ENCODE results near the gene CROCC.

Gene CROCC

DNA sequence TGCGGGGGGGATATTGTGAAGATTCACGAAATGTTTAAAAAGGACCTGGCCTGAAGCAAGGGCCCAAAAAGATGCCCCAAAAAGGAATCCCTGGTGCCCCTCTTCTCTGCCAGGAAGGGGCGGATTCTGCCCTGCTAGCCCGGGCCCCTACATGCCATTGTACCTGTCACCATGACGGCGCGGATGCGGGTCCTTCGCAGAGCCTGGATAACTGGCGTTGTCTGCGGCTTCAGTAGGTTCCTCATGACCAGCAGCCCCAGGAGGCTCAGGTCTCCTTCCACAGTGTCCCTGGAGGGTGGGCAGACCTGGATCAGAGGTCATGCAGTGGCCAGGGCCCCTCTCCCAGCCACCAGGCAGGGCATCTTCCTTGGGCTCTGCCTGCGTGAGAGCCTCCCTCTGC, 69.8 kb downstream of the CROCC start:
- Histone ChIP-seq H3K9me3 (replicated peaks; ENCODE audit: insufficient read depth, low read length) (no peaks in the 10 kb centered on the region), H3K4me2 (ENCODE audit: low read depth, low read length) (no peak overlapping the region), H3K4me3 (ENCODE audit: low read length) (no peak overlapping the region), H3F3A (ENCODE audit: insufficient read depth, low read length) (no peaks in the 10 kb centered on the region), H3K4me1 (ENCODE audit: low read length) (no peaks in the 10 kb centered on the region), H3K79me2 (ENCODE audit: low read length) (no peaks in the 10 kb centered on the region), H3K9me2 (replicated peaks; ENCODE audit: insufficient read depth, low read length) (no peaks in the 10 kb centered on the region), H3K27me3 (replicated peaks; ENCODE audit: insufficient read depth, low read length) (no peaks in the 10 kb centered on the region), H4K20me1 (ENCODE audit: insufficient read depth, low read length) (no peaks in the 10 kb centered on the region), H2AFZ (ENCODE audit: low read length) (no peak overlapping the region), H3K9ac (ENCODE audit: low read length) (no peak overlapping the region), H3K27ac (ENCODE audit: low read length) (no peak overlapping the region), H3K36me3 (replicated peaks; ENCODE audit: insufficient read depth, low read length) (no peaks in the 10 kb centered on the region)
- TF ChIP-seq, protein P1, sequence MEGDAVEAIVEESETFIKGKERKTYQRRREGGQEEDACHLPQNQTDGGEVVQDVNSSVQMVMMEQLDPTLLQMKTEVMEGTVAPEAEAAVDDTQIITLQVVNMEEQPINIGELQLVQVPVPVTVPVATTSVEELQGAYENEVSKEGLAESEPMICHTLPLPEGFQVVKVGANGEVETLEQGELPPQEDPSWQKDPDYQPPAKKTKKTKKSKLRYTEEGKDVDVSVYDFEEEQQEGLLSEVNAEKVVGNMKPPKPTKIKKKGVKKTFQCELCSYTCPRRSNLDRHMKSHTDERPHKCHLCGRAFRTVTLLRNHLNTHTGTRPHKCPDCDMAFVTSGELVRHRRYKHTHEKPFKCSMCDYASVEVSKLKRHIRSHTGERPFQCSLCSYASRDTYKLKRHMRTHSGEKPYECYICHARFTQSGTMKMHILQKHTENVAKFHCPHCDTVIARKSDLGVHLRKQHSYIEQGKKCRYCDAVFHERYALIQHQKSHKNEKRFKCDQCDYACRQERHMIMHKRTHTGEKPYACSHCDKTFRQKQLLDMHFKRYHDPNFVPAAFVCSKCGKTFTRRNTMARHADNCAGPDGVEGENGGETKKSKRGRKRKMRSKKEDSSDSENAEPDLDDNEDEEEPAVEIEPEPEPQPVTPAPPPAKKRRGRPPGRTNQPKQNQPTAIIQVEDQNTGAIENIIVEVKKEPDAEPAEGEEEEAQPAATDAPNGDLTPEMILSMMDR (IDR thresholded peaks at IDR 0.05; ENCODE audit: low read length), result no peak
- TF ChIP-seq EZH2 (optimal IDR thresholded peaks at IDR 0.05; ENCODE audit: low read depth, low read length) (no peak), EZH2phosphoT487 (IDR thresholded peaks at IDR 0.05; ENCODE audit: low read length) (no peak)
- no peak for DNase-seq

GRCh38 chr1:16992102-16992501, 70.4 kb downstream of the CROCC start:
- TF ChIP-seq, protein P1 (IDR thresholded peaks at IDR 0.05; ENCODE audit: low read length), result no peak
- no peak for TF ChIP-seq EZH2phosphoT487 (IDR thresholded peaks at IDR 0.05; ENCODE audit: low read length)
- no peak for TF ChIP-seq EZH2 (optimal IDR thresholded peaks at IDR 0.05; ENCODE audit: low read depth, low read length)
- no peak overlapping the region for H3K9ac ChIP-seq (ENCODE audit: low read length)
- H3K9me2 ChIP-seq (replicated peaks; ENCODE audit: insufficient read depth, low read length), result no peaks in the 10 kb centered on the region
- no peak for DNase-seq
- H2AFZ ChIP-seq (ENCODE audit: low read length), result no peak overlapping the region
- no peaks in the 10 kb centered on the region for H3K27me3 ChIP-seq (replicated peaks; ENCODE audit: insufficient read depth, low read length)
- no peaks in the 10 kb centered on the region for H3F3A ChIP-seq (ENCODE audit: insufficient read depth, low read length)
- H3K27ac ChIP-seq (ENCODE audit: low read length), result no peak overlapping the region
- H3K4me2 ChIP-seq (ENCODE audit: low read depth, low read length), result no peak overlapping the region
- H4K20me1 ChIP-seq (ENCODE audit: insufficient read depth, low read length), result no peaks in the 10 kb centered on the region
- no peaks in the 10 kb centered on the region for H3K4me1 ChIP-seq (ENCODE audit: low read length)
- no peaks in the 10 kb centered on the region for H3K79me2 ChIP-seq (ENCODE audit: low read length)
- no peaks in the 10 kb centered on the region for H3K36me3 ChIP-seq (replicated peaks; ENCODE audit: insufficient read depth, low read length)
- no peaks in the 10 kb centered on the region for H3K9me3 ChIP-seq (replicated peaks; ENCODE audit: insufficient read depth, low read length)
- H3K4me3 ChIP-seq (ENCODE audit: low read length), result no peak overlapping the region

- H3K9ac ChIP-seq (ENCODE audit: low read length), result no peak overlapping the region
- no peaks in the 10 kb centered on the region for H3K27me3 ChIP-seq (replicated peaks; ENCODE audit: insufficient read depth, low read length)
- no peaks in the 10 kb centered on the region for H3K79me2 ChIP-seq (ENCODE audit: low read length)
- no peaks in the 10 kb centered on the region for H4K20me1 ChIP-seq (ENCODE audit: insufficient read depth, low read length)
- no peak overlapping the region for H3K4me3 ChIP-seq (ENCODE audit: low read length)
- DNase-seq, result no peak
- H3K4me2 ChIP-seq (ENCODE audit: low read depth, low read length), result no peak overlapping the region
- H3K27ac ChIP-seq (ENCODE audit: low read length), result no peak overlapping the region
- no peaks in the 10 kb centered on the region for H3K4me1 ChIP-seq (ENCODE audit: low read length)
- H3K9me3 ChIP-seq (replicated peaks; ENCODE audit: insufficient read depth, low read length), result no peaks in the 10 kb centered on the region
- H2AFZ ChIP-seq (ENCODE audit: low read length), result no peak overlapping the region
- no peaks in the 10 kb centered on the region for H3F3A ChIP-seq (ENCODE audit: insufficient read depth, low read length)
- H3K9me2 ChIP-seq (replicated peaks; ENCODE audit: insufficient read depth, low read length), result no peaks in the 10 kb centered on the region
- no peaks in the 10 kb centered on the region for H3K36me3 ChIP-seq (replicated peaks; ENCODE audit: insufficient read depth, low read length)
- TF ChIP-seq EZH2 (optimal IDR thresholded peaks at IDR 0.05; ENCODE audit: low read depth, low read length) (no peak), EZH2phosphoT487 (IDR thresholded peaks at IDR 0.05; ENCODE audit: low read length) (no peak)
- TF ChIP-seq, protein P1 (IDR thresholded peaks at IDR 0.05; ENCODE audit: low read length), result no peak
Measured at GRCh38 chr1:16992675-16993074, 70.9 kb downstream of the CROCC start.

Data from MM.1S (cell line).